Ovary (tissue), 9 donors: ENCODE measurements around the gene HOXD1. TPM values are rescaled to one million over a fixed set of nuclear protein-coding genes. Genes with fewer than 3 reads are reported as not detected.

Source experiments
- DNase-seq, 5 donors: peaks; one replicate each; pipeline ENCODE4 v3.0.0-alpha.2; 2019 to 2020
- H3K27ac ChIP-seq, 2 donors: fragments of 200-600 bp; one replicate each; pipeline versions ENCODE4 v1.5.1 to v1.8.0; 2019 to 2022
- H3K27me3 ChIP-seq: fragments of 200-600 bp; one replicate; pipeline ENCODE4 v1.8.0; 2022
- H3K36me3 ChIP-seq: fragments of 200-600 bp; sonication (generic); one replicate; pipeline ENCODE4 v1.5.1; 2019
- H3K4me1 ChIP-seq: one replicate; pipeline ENCODE4 v1.8.1; 2013; ENCODE audit warnings: mild to moderate bottlenecking, moderate library complexity; ENCODE audit not compliant: insufficient read depth
- H3K4me3 ChIP-seq: fragments of 200-600 bp; sonication (generic); one replicate; pipeline ENCODE4 v1.5.1; 2017
- H3K9me3 ChIP-seq, 2 donors: fragments of 200-600 bp in 1 of 2; sonication (generic) in 1 of 2; one replicate each; pipeline versions ENCODE4 v1.5.1 to v1.8.1; 2013 to 2019; ENCODE audit warnings: mild to moderate bottlenecking in 1 of 2, moderate library complexity in 1 of 2
- EP300 ChIP-seq: sonication (generic); formaldehyde crosslinking; IDR thresholded peaks from one replicate; pipeline ENCODE4 v1.6.1; 2017; ENCODE audit warnings: antibody characterized with exemption
- POLR2A ChIP-seq: fragments of 450-650 bp; IDR thresholded peaks from one replicate; pipeline ENCODE4 v1.6.1; 2017; ENCODE audit warnings: antibody characterized with exemption, mild to moderate bottlenecking, moderate library complexity
- WGBS, 3 donors: extraction: QIAGEN DNeasy Blood & Tissue Kit in 1 of 3; methylation state at CpG; one replicate each; pipeline versions ENCODE4 v1.1.5 to v1.1.7; 2013 to 2017; 5-methylcytosine and 5-hydroxymethylcytosine counted together
- intact Hi-C, 4 donors: fragments of 100-400 bp; cut with DNase I; formaldehyde crosslinking; loops; one replicate each; pipeline versions ENCODE4 v1.11.0 to v1.15.1; 2022 to 2023
- polyA plus RNA-seq, 2 donors: library from polyadenylated mRNA; stranded (reverse); fragments of 200-250 nt in 1 of 2; fragments of 350-450 nt in 1 of 2; fragmentation: Illumina TruSeq in 1 of 2; extraction: RNeasy Lipid Tissue Mini Kit (QIAGEN cat#74804) in 1 of 2; gene quantifications; one replicate each; pipeline ENCODE4 v1.2.3, GENCODE V29; 2013 to 2014
- total RNA-seq, 7 donors: library from RNA; depleted of rRNA in 2 of 7; stranded (reverse); fragments of >200 nt in 2 of 7; fragmentation: NEBNext Ultra II Directional in 3 of 7; extraction: Animal tissue kit (Norgen Biotek cat#: 25700) in 3 of 7; gene quantifications; one replicate each; pipeline versions ENCODE4 v1.1.0 to v1.2.4, GENCODE V29; 2016 to 2023
- TF ChIP-seq, protein P1 (sequence below), 3 donors: fragments of 450-650 bp in 2 of 3; fragments of 200-600 bp in 1 of 3; IDR thresholded peaks; one replicate each; pipeline versions ENCODE4 v1.5.1 to v1.8.0; 2016 to 2022; ENCODE audit warnings: antibody characterized with exemption in 3 of 3, mild to moderate bottlenecking in 1 of 3
- donor health status: DM: no; HTN: no; CAD: no; lungs with moderate emphysema.
- donor health status: DM: no; HTN: no; CAD: no.
- donor health status: Bipolar disorder and iron deficiency.
- donor health status: DM: yes; HTN: yes; CAD: no.
- donor health status: DM: no; HTN: no; CAD: no.
- donor health status: DM: yes; HTN: yes; CAD: no.

Gene HOXD1
- total and polyA plus RNA-seq, 9 donors = 0.23 to 5.3 (median 0.55) TPM

- Histone ChIP-seq H3K27ac (no peak overlapping the region), H3K4me3 (no peak overlapping the region), H3K4me1 (no peaks in the 10 kb centered on the region), H3K36me3 (no peaks in the 10 kb centered on the region), H3K27me3 (no peaks in the 10 kb centered on the region), H3K9me3 (no peaks in the 10 kb centered on the region)
- 94 to 96% (median 95%) methylated on average over 2 of the region's 2 CpGs for WGBS, 3 donors
- intact Hi-C loops = no loop called here
- DNase-seq = no peak
- TF ChIP-seq EP300 (no peak), POLR2A (no peak)
- TF ChIP-seq, protein P1, sequence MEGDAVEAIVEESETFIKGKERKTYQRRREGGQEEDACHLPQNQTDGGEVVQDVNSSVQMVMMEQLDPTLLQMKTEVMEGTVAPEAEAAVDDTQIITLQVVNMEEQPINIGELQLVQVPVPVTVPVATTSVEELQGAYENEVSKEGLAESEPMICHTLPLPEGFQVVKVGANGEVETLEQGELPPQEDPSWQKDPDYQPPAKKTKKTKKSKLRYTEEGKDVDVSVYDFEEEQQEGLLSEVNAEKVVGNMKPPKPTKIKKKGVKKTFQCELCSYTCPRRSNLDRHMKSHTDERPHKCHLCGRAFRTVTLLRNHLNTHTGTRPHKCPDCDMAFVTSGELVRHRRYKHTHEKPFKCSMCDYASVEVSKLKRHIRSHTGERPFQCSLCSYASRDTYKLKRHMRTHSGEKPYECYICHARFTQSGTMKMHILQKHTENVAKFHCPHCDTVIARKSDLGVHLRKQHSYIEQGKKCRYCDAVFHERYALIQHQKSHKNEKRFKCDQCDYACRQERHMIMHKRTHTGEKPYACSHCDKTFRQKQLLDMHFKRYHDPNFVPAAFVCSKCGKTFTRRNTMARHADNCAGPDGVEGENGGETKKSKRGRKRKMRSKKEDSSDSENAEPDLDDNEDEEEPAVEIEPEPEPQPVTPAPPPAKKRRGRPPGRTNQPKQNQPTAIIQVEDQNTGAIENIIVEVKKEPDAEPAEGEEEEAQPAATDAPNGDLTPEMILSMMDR (IDR thresholded peaks at IDR 0.05) = no peak
Observed at GRCh38 chr2:176206136-176206535, 17.7 kb downstream of the HOXD1 start.

- intact Hi-C loops = no loop called here
- no peak for DNase-seq
- Histone ChIP-seq H3K9me3 (no peaks in the 10 kb centered on the region), H3K27ac (no peak overlapping the region), H3K4me1 (no peaks in the 10 kb centered on the region), H3K4me3 (no peak overlapping the region), H3K27me3 (no peaks in the 10 kb centered on the region), H3K36me3 (no peaks in the 10 kb centered on the region)
- WGBS, 3 donors = 20 to 31% (median 26%) methylated on average over 2 of the region's 2 CpGs
- TF ChIP-seq EP300 = no peak
- TF ChIP-seq, protein P1 (IDR thresholded peaks at IDR 0.05) = no peak
- no peak for TF ChIP-seq POLR2A
Observed at GRCh38 chr2:176206682-176207081, 18.2 kb downstream of the HOXD1 start.

- WGBS, 3 donors = 86 to 93% (median 88%) methylated on average over 1 of the region's 1 CpG
- TF ChIP-seq, protein P1 (IDR thresholded peaks at IDR 0.05) = no peak
- TF ChIP-seq POLR2A = no peak
- TF ChIP-seq EP300 = no peak
- intact Hi-C loops = no loop called here
- H3K27me3 ChIP-seq = no peaks in the 10 kb centered on the region
- no peaks in the 10 kb centered on the region for H3K36me3 ChIP-seq
- no peak for DNase-seq
- no peak overlapping the region for H3K27ac ChIP-seq
- H3K4me3 ChIP-seq = no peak overlapping the region
- H3K9me3 ChIP-seq = no peaks in the 10 kb centered on the region
- H3K4me1 ChIP-seq = no peaks in the 10 kb centered on the region
Observed at GRCh38 chr2:176211110-176211509, 22.6 kb downstream of the HOXD1 start.

- Histone ChIP-seq H3K36me3 (no peaks in the 10 kb centered on the region), H3K9me3 (no peaks in the 10 kb centered on the region), H3K27ac (no peak overlapping the region), H3K27me3 (no peaks in the 10 kb centered on the region), H3K4me3 (no peak overlapping the region), H3K4me1 (no peaks in the 10 kb centered on the region)
- no peak for DNase-seq
- intact Hi-C loops = no loop called here
- TF ChIP-seq EP300 = no peak
- no peak for TF ChIP-seq POLR2A
- TF ChIP-seq, protein P1 (IDR thresholded peaks at IDR 0.05) = no peak
Observed at GRCh38 chr2:176212276-176212675, 23.8 kb downstream of the HOXD1 start.

GRCh38 chr2:176213406-176213805, 24.9 kb downstream of the HOXD1 start:
- intact Hi-C loops = no loop called here
- H3K9me3 ChIP-seq = no peaks in the 10 kb centered on the region
- H3K4me3 ChIP-seq = no peak overlapping the region
- H3K27ac ChIP-seq = no peak overlapping the region
- DNase-seq = no peak
- TF ChIP-seq, protein P1 (IDR thresholded peaks at IDR 0.05) = no peak
- TF ChIP-seq POLR2A (no peak), EP300 (no peak)
- H3K27me3 ChIP-seq = no peaks in the 10 kb centered on the region
- 31 to 42% (median 36%) methylated on average over 1 of the region's 1 CpG for WGBS, 3 donors
- no peaks in the 10 kb centered on the region for H3K4me1 ChIP-seq
- H3K36me3 ChIP-seq = no peaks in the 10 kb centered on the region
